22Rv1 (cell line): Measurements from ENCODE around the gene ANK3.

Experiments used
- CTCF ChIP-seq: fragments of 450-650 bp; IDR thresholded peaks from 2 replicates; pipeline ENCODE4 v1.5.1; 2017; ENCODE audit warnings: mild to moderate bottlenecking
- ZFX ChIP-seq: fragments of 450-650 bp; IDR thresholded peaks from 2 replicates; pipeline ENCODE4 v1.6.1; 2017; ENCODE audit warnings: antibody characterized with exemption, borderline replicate concordance

GRCh38 chr10:60420991-60421894, 31.6 kb upstream of the ANK3 start:
- no peak for TF ChIP-seq CTCF
- no peak for TF ChIP-seq ZFX
